Hematopoietic multipotent progenitor cell treated with erythropoietin and hydrocortisone succinate and interleukin-3 and kit ligand, for 6 days (in vitro differentiated cells): Measurements from ENCODE around the gene SRSF12.

Source experiments
- DNase-seq: peaks from one replicate; pipeline ENCODE4 v3.0.0-alpha.2; 2015

The SRSF12 gene

DNA sequence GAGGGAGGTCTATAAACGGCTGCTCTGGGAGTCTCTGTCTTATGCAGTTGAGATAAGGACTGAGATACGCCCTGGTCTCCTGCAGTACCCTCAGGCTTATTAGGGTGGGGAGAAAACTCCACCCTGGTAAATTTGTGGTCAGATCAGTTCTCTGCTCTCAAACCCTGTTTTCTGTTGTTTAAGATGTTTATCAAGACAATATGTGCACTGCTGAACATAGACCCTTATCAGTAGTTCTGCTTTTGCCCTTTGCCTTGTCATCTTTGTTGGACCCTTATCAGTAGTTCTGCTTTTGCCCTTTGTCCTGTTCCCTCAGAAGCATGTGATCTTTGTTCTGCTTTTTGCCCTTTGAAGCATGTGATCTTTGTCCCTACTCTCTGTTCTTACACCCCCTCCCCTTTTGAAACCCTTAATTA is 10.4 kb upstream of the SRSF12 start:
- DNase-seq: peak; percentile 65

DNA sequence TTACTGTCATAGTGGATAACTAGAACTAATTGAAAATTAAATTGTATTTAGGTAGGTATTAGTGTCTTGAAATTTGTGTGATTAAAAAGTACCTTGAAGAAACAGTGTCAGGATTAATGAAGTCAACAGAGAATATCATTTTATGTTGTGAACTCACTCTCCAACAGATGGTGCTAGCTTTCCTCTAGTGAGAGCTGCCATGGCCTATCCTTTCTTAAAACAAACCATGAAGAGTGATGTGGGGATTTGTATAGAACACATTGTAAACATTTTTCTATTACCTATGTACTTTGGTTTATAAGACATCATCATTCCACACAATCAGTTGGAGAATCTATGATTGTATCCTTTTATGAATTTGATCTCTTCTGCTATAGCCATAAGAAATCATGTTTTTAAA is 4.8 kb upstream of the SRSF12 start:
- DNase-seq: peak; percentile 81

- DNase-seq: no peak
Observed at GRCh38 chr6:89121934-89122333, 4.1 kb upstream of the SRSF12 start.

- no peak for DNase-seq
Observed at GRCh38 chr6:89120371-89120770, 2.5 kb upstream of the SRSF12 start.

DNA sequence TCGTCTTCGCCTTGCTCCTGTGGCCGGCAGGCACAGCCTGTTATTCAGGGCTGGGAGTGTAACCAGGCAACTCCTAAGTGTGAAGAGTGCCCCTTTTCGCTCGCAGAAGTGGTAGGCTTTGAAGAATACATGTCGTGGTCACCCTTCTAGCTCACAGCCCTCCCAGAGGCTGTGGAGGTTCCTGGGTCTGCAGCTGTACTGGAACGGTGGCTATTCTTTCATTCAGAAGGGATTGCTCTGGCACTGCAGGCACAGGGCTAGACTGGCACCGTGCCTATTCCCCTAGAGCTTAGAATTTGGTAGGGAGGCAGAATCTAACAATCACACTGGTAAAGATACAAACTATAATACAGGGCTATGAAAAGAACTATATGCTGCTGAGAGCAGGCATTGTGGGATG is 1.1 kb upstream of the SRSF12 start:
- DNase-seq: no peak

GRCh38 chr6:89116702-89117101 is 1.2 kb downstream of the SRSF12 start:
- DNase-seq: no peak

GRCh38 chr6:89111933-89112332 is 5.9 kb downstream of the SRSF12 start:
- no peak for DNase-seq

DNA sequence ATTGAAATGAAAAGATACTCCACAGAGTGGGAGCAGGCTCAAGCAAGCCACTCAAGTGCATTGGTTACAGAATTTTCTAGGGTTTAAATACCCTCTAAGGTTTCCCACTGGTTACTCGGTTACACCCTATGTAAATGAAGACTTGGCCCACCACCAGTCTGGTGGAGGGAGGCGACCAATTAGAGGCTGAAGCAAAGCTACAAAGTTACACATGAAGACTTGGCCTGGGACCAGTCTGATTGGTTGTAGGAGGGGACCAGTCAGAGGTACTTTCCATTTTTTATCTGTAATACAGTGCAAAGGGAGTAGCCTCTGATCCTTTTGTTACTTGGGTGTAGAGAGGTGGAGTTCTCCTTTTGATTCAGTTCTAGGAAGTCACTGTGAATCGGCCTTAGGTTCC is 7.6 kb downstream of the SRSF12 start:
- peak; percentile 30 for DNase-seq

DNA sequence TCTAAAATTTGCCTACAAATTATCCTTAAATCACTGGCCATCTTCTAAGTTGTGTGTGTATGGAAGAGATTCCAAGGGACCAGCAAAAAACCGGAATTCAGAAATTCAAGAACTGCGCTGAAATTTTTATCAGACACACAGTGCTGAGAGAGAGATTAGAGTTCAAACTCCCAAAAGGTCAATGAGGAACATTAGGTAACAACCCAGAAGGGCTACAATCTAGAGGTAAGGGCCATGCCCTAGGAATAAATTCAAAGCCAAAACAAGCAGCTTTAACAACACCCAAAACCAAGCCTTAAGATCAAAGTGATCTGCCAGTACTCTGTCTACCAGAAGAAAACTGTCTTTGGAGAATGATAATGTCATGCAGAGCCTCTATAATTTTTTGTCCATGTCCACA is 17.8 kb downstream of the SRSF12 start:
- DNase-seq: no peak

DNA sequence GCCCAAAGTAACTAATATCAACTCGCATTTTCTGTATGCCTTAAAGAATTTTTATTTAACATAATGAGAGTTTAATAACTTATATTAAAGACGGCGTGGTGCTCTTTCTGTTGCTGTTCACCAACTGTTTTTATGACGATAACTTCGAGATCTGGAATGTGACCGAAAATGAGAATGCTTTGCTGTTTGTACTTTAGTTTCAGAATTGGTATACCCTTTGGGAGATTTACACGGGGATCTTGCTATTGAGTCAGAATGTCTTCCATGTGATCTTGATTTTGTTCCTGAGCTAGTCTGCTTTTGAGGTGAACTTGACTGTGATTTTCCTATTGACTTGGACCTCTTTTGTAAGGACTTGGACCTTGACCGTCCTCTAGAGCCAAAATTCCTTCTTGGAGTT is 19.4 kb downstream of the SRSF12 start:
- DNase-seq: no peak

GRCh38 chr6:89087881-89088280 is 30.0 kb downstream of the SRSF12 start:
- DNase-seq: no peak

GRCh38 chr6:89085409-89086205 is 32.3 kb downstream of the SRSF12 start:
- DNase-seq: no peak

- DNase-seq: no peak
Observed at GRCh38 chr6:89084954-89085353, 32.9 kb downstream of the SRSF12 start.

GRCh38 chr6:89084542-89084941 is 33.3 kb downstream of the SRSF12 start:
- DNase-seq: no peak

- DNase-seq: peak; percentile 41
Observed at GRCh38 chr6:89082486-89082891, 35.4 kb downstream of the SRSF12 start.

DNA sequence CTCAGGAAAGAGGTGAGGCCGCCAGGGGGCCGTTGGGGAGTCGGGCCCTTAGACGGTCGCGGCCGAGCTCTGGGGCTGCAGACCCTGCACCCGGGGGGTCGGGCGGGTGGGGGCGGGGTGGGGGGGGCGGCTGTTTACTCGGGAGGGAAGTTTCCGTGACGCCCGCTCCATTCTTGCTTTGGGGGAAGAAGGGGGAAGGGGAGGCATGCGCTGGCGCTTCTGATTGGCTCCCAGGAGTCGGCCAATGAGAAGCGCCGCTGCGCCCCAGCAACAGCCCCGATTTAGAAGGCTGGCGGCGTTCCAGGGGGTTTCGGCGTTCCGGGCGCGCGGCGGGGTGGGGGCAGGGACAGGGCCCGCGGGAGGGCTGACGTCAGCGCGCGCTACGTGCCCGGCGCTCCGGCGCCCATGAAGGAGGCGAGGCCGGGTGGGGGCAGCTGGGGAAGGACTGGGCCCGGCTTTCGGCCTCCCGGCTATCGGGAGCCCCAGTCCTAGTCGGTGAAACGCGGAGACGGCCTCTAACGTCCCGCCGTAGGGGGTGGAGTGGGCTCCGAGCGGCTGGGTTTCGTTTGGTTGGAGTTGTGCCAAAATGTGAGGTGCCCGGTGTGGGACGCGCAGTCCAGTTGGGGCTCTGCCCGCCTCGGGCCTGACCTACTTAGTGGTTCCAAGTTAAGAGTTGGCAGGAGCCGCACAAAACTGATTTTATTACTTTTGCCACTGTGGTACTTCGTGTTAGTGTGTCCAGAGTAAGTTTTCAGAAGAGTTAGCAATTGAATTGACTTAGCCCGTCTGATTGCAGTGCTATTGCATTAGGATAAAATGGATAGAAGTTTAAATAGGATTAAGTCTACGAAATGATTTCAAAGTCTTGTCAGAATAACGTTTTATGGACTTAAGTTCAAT is 36.2 kb downstream of the SRSF12 start:
- DNase-seq: peak; percentile 99

DNA sequence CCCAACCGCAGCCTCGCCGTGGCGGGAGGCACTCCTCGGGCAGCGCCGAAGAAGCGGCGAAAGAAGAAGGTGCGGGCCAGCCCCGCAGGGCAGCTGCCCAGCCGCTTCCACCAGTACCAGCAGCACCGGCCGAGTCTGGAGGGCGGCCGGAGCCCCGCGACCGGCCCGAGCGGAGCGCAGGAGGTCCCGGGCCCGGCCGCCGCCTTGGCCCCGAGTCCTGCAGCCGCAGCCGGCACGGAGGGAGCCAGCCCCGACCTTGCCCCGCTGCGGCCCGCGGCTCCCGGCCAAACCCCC is 36.8 kb downstream of the SRSF12 start:
- peak; percentile 37 for DNase-seq

- DNase-seq: peak; percentile 99
Observed at GRCh38 chr6:89080281-89081128, 37.4 kb downstream of the SRSF12 start, which contains the start of gene PNRC1. PNRC1 (plus strand) TSS chr6:89080751; CDS start chr6:89080895, 144 bp downstream.

GRCh38 chr6:89079511-89080234 is 38.2 kb downstream of the SRSF12 start:
- DNase-seq: peak; percentile 65

DNA sequence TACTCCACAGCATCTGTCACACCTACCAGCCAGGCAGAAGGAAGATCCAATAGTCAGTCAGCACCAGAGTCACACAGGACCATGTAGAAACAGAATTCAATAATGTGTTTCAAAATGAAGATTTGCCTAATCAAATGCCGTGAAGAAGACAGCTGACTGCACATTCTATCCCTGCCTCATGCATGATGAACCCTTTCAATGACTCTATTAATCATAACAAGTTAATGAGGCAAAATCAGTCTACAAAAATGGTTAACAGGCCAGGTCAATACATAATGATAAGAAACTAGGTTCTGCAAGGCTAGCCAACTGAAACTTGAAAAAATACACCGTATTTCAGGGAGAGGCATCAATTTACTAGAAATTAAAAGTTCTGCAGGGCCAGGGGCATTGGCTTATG is 44.0 kb downstream of the SRSF12 start:
- DNase-seq: no peak

DNA sequence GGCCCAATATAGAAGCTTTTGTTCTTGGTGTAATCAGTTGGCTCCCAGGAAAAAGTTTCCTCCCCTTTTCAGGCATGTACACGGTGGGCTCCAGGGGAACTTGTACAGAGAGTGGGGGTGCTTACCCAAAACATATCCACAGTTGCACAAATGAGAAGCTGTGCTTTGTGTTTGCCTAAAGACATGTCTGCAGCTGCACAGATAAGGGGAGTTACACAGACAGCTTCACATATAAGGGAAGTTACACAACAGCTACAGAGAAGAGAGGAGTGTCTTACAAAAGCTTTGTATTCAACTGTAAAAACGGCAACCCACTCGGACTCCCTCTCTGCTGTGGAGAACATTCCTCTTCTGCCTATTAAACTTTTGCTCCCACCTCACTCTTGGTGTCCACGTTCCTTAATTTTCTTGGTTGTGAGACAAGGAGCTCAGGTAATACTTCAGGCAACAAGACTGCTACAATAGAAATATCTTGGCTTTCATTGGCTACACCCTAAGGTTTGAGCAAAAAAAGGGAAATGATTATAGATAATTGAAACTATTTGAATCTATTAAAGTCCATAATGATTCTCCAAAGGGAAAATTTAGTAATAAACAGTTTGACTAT is 44.8 kb downstream of the SRSF12 start:
- peak; percentile 94 for DNase-seq

- no peak for DNase-seq
Observed at GRCh38 chr6:89071036-89071435, 46.8 kb downstream of the SRSF12 start.
